OCI-LY3 (cell line): ENCODE measurements around the gene ATF7IP2.
"Not testable (repeated sequence)": the region's sequence is repeated elsewhere in the genome, so short reads cannot be mapped to it uniquely, and the experiment has no call there.

Experiments used
- H2AFZ ChIP-seq: fragments of 200-600, 300-600 bp; shearing (Covaris generic); 2 replicates; pipeline ENCODE4 v1.6.0; 2014; ENCODE audit warnings: antibody characterized with exemption, low read depth, low read length
- H3K27ac ChIP-seq: fragments of 200-600, 300-600 bp; sonication (generic); 2 replicates; pipeline ENCODE4 v1.5.1; 2014; ENCODE audit warnings: mild to moderate bottlenecking, low read length, moderate library complexity, mixed read lengths
- H3K27me3 ChIP-seq: fragments of 200-600, 300-600 bp; sonication (generic); 2 replicates; pipeline ENCODE4 v1.6.1; 2014; ENCODE audit warnings: low read depth, low read length, mixed read lengths
- H3K36me3 ChIP-seq: fragments of 200-600, 300-600 bp; sonication (generic); replicated peaks from 2 replicates; pipeline ENCODE3; 2014; ENCODE audit warnings: low read depth, low read length, mixed read lengths
- H3K4me1 ChIP-seq: fragments of 300-600, 200-600 bp; sonication (generic); 2 replicates; pipeline ENCODE4 v1.6.1; 2014; ENCODE audit warnings: low read length, mixed read lengths
- H3K4me2 ChIP-seq: fragments of 200-600, 300-600 bp; sonication (generic); 2 replicates; pipeline ENCODE4 v1.6.1; 2014; ENCODE audit warnings: low read length, mixed read lengths
- H3K4me3 ChIP-seq: fragments of 300-600, 200-600 bp; sonication (generic); 2 replicates; pipeline ENCODE4 v1.5.1; 2014; ENCODE audit warnings: antibody characterized with exemption, mild to moderate bottlenecking, low read length, moderate library complexity
- H3K79me2 ChIP-seq: fragments of 300-600, 200-600 bp; shearing (Covaris generic); 2 replicates; pipeline ENCODE4 v1.6.1; 2014; ENCODE audit warnings: mild to moderate bottlenecking, low read length, mixed read lengths
- H3K9ac ChIP-seq: fragments of 300-600, 200-600 bp; shearing (Covaris generic); 2 replicates; pipeline ENCODE4 v1.6.0; 2014; ENCODE audit warnings: mild to moderate bottlenecking, low read length, moderate library complexity
- H3K9me3 ChIP-seq: fragments of 200-600, 300-600 bp; shearing (Covaris generic); 2 replicates; pipeline ENCODE4 v1.6.1; 2014; ENCODE audit warnings: low read length, mixed read lengths; ENCODE audit not compliant: insufficient read depth
- H4K20me1 ChIP-seq: fragments of 200-600, 300-600 bp; sonication (generic); 2 replicates; pipeline ENCODE4 v1.6.1; 2016; ENCODE audit warnings: low read length, mixed read lengths; ENCODE audit not compliant: insufficient read depth
- EZH2phosphoT487 ChIP-seq: fragments of 200-600 bp; shearing (Covaris generic); IDR thresholded peaks from 2 replicates; pipeline ENCODE4 v1.6.1; 2018; ENCODE audit warnings: antibody characterized with exemption, mixed run types, low read depth
- TF ChIP-seq, protein P1 (sequence below): fragments of 200-600, 300-600 bp; sonication (generic); IDR thresholded peaks from 2 replicates; pipeline ENCODE4 v1.5.1; 2014; ENCODE audit warnings: antibody characterized with exemption, low read length, low read depth

The ATF7IP2 gene

GRCh38 chr16:10465821-10466220, 80.0 kb downstream of the ATF7IP2 start:
- no peak overlapping the region for H3K4me2 ChIP-seq
- no peak overlapping the region for H3K4me3 ChIP-seq

DNA sequence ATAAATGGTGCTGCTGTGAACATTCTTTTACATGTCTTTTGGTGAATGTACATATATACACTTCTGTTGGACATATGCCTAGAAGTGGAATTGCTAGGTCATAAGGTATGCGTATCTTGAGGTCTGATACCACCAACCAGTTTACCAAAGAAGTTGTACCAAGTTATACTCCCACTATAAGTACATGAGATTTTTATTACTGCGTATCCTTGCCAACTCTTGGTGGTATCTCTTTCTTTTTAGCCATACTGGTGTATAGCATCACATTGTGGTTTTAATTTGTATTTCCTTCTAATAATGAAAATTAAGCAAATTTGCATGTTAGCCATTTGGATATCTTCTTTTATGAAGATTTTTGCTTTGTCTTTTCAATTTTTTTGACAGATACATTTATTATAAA, 80.5 kb downstream of the ATF7IP2 start:
- Histone ChIP-seq H2AFZ (no peak overlapping the region), H3K4me2 (no peak overlapping the region), H3K4me1 (peaks cover 8% of the 10 kb centered on the region), H3K27ac (no peak overlapping the region), H3K9ac (no peak overlapping the region), H3K79me2 (no peaks in the 10 kb centered on the region), H3K9me3 (no peaks in the 10 kb centered on the region), H3K4me3 (no peak overlapping the region), H3K27me3 (no peaks in the 10 kb centered on the region), H3K36me3 (peaks cover 15% of the 10 kb centered on the region), H4K20me1 (no peaks in the 10 kb centered on the region)
- no peak for TF ChIP-seq EZH2phosphoT487
- TF ChIP-seq, protein P1, sequence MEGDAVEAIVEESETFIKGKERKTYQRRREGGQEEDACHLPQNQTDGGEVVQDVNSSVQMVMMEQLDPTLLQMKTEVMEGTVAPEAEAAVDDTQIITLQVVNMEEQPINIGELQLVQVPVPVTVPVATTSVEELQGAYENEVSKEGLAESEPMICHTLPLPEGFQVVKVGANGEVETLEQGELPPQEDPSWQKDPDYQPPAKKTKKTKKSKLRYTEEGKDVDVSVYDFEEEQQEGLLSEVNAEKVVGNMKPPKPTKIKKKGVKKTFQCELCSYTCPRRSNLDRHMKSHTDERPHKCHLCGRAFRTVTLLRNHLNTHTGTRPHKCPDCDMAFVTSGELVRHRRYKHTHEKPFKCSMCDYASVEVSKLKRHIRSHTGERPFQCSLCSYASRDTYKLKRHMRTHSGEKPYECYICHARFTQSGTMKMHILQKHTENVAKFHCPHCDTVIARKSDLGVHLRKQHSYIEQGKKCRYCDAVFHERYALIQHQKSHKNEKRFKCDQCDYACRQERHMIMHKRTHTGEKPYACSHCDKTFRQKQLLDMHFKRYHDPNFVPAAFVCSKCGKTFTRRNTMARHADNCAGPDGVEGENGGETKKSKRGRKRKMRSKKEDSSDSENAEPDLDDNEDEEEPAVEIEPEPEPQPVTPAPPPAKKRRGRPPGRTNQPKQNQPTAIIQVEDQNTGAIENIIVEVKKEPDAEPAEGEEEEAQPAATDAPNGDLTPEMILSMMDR: no peak

More at GRCh38 chr16:10465821-10466220, 80.0 kb downstream of the ATF7IP2 start:
- Histone ChIP-seq H3K9ac (no peak overlapping the region), H4K20me1 (no peaks in the 10 kb centered on the region), H3K36me3 (peaks cover 15% of the 10 kb centered on the region), H3K27me3 (no peaks in the 10 kb centered on the region), H2AFZ (no peak overlapping the region), H3K79me2 (no peaks in the 10 kb centered on the region), H3K9me3 (no peaks in the 10 kb centered on the region), H3K27ac (no peak overlapping the region), H3K4me1 (peaks cover 8% of the 10 kb centered on the region)
- no peak for TF ChIP-seq EZH2phosphoT487
- TF ChIP-seq, protein P1: no peak

GRCh38 chr16:10466861-10467260, 81.0 kb downstream of the ATF7IP2 start:
- Histone ChIP-seq H3K36me3 (peaks cover 15% of the 10 kb centered on the region), H3K9ac (no peak overlapping the region)

DNA sequence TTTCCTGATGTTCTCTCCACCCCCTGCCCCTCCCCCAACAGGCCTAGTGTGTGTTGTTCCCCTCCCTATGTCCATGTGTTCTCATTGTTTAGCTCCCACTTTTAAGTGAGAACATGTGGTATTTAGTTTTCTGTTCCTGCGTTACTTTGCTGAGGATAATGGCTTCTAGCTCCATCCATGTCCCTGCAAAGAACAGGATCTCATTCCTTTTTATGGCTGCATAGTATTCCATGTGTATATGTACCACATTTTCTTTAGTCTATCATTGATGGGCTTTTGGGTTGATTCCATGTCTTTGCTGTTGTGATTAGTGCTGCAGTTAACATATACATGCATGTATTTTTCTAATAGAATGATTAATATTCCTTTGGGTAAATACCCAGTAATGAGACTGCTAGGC, 90.8 kb downstream of the ATF7IP2 start:
- H3K36me3 ChIP-seq: peaks cover 39% of the 10 kb centered on the region
- H2AFZ ChIP-seq: not testable (repeated sequence)

More at GRCh38 chr16:10466861-10467260, 81.0 kb downstream of the ATF7IP2 start:
- Histone ChIP-seq H4K20me1 (no peaks in the 10 kb centered on the region), H3K27me3 (no peaks in the 10 kb centered on the region), H3K4me3 (no peak overlapping the region), H3K27ac (no peak overlapping the region), H3K79me2 (no peaks in the 10 kb centered on the region), H3K4me2 (no peak overlapping the region), H2AFZ (no peak overlapping the region), H3K4me1 (peaks cover 8% of the 10 kb centered on the region), H3K9me3 (no peaks in the 10 kb centered on the region)
- TF ChIP-seq EZH2phosphoT487: no peak
- TF ChIP-seq, protein P1: no peak

GRCh38 chr16:10480151-10480550, 94.3 kb downstream of the ATF7IP2 start:
- TF ChIP-seq, protein P1: no peak
- peaks cover 43% of the 10 kb centered on the region for H3K36me3 ChIP-seq
- peaks cover 7% of the 10 kb centered on the region; the same call in 1 of the 2 replicates for H3K4me1 ChIP-seq
- H4K20me1 ChIP-seq: no peaks in the 10 kb centered on the region
- H3K79me2 ChIP-seq: no peaks in the 10 kb centered on the region
- no peak overlapping the region for H2AFZ ChIP-seq
- no peak overlapping the region for H3K27ac ChIP-seq
- peaks cover 7% of the 10 kb centered on the region; the same call in 1 of the 2 replicates for H3K9me3 ChIP-seq
- H3K4me2 ChIP-seq: no peak overlapping the region
- H3K4me3 ChIP-seq: no peak overlapping the region
- H3K27me3 ChIP-seq: no peaks in the 10 kb centered on the region
- H3K9ac ChIP-seq: no peak overlapping the region

More for the DNA sequence above, 90.8 kb downstream of the ATF7IP2 start:
- not testable (repeated sequence) for H3K27me3 ChIP-seq, H3K9me3 ChIP-seq, H3K4me2 ChIP-seq, H3K79me2 ChIP-seq, H3K4me3 ChIP-seq, H3K27ac ChIP-seq, H3K9ac ChIP-seq, H4K20me1 ChIP-seq
- H3K4me1 ChIP-seq: peaks cover 12% of the 10 kb centered on the region
